GM21423 (cell line): ENCODE data around the gene ZNF697.
"Not testable (repeated sequence)": the region's sequence is repeated elsewhere in the genome, so short reads cannot be mapped to it uniquely, and the experiment has no call there.

Source experiments
- ATAC-seq: cut with Tn5 transposase; IDR thresholded peaks from one replicate; pipeline ENCODE4 v1.9.1; 2021; ENCODE audit warnings: mild to moderate bottlenecking, moderate library complexity; ENCODE audit not compliant: unreplicated experiment

The ZNF697 gene

GRCh38 chr1:119647734-119648619 is at the start of gene ZNF697:
ZNF697 (minus strand) TSS chr1:119648266; CDS start chr1:119626100, 22,166 bp downstream.
- ATAC-seq: peak; percentile 72

DNA sequence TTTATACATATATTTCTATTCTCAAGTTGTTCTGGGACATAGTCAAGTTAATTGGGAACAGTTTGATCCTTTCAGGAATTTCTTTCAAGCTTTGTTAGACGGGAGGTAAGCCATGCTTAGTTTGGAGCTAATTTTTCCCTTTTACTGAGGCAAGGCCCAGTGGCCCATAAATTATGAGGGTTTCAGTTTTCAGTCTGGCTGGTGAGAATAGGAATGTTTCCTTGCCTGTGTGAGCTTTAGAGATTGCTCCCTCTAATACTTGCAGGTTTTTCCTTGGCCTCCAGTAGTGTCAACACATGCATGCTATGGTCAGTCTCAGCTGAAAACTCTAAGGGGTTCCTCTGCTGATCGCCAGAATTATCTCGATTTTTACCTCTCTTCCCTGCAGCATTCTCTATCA is 49.5 kb upstream of the ZNF697 start:
- no peak for ATAC-seq

- ATAC-seq: not testable (repeated sequence)
Measured at GRCh38 chr1:119696863-119697262, 48.8 kb upstream of the ZNF697 start.

- no peak for ATAC-seq
Measured at GRCh38 chr1:119689511-119689910, 41.4 kb upstream of the ZNF697 start.

GRCh38 chr1:119688810-119689209 is 40.7 kb upstream of the ZNF697 start:
- no peak for ATAC-seq

DNA sequence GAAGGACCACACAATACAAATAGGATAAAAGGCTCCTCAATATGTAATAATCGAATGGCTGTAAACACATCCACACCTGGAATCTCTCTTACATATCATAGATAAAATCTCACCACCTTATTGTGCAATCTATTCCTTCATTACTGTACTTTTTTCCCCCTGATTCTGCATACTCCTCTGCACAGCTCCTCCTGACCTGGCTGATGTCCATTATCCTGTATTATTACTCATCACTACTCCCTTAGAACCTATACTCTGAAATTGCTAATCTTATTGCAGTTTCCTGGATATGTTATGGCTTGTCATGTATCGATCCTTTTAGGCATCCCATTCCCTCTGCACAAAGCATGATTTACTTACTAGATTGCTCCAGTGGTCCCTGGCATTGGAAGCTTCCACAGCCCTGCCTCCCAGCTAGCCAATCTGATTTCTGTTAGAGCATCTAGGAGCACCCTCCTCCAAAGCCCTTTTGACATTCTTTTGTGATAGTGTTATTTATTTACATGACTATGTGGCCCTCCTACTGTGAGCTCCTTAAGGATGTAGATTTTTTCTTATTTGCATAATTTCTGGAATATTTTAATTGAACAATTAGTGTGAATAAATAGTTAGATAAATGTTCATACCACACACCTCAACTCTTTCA is 39.5 kb upstream of the ZNF697 start:
- no peak for ATAC-seq

DNA sequence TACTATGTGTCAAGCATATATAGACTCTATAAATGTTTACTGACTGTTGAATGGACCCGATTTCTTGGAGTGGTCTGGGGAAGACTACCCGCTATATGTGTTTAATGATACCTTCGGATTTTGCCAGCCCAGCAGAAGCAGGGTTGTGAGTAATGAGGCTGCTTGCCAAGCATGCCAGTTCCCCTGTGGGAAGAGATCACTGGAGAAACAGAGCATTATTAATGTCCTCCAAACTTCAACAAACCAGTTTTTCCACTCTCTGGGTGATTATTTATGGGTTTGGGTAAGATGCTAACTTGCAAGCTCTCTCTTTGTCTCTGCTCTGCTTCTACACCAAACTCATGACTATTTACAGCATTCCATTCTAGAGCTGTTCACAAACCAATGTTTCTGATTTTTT is 38.6 kb upstream of the ZNF697 start:
- no peak for ATAC-seq

GRCh38 chr1:119683893-119684292 is 35.8 kb upstream of the ZNF697 start:
- no peak for ATAC-seq

DNA sequence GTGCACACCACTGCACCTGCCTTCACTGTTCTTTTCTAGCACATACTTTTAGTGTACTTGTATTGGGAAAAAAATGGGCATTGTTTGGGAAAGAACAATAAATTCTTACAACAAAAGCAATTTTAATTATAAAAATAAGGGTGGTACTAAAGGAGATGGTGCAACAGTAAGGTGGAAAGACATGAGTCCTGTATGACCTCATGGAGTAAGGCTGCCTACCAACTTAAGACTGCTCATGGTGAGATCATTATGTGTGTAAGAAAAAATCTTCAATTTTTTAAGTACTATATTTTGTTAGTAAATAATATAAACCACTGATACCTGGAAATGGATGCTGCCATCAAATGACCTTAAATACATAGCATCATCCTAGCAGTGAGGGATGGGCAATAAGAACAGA is 34.1 kb upstream of the ZNF697 start:
- ATAC-seq: no peak

GRCh38 chr1:119681560-119681959 is 33.5 kb upstream of the ZNF697 start:
- ATAC-seq: no peak

- no peak for ATAC-seq
Measured at GRCh38 chr1:119680723-119681122, 32.7 kb upstream of the ZNF697 start.

DNA sequence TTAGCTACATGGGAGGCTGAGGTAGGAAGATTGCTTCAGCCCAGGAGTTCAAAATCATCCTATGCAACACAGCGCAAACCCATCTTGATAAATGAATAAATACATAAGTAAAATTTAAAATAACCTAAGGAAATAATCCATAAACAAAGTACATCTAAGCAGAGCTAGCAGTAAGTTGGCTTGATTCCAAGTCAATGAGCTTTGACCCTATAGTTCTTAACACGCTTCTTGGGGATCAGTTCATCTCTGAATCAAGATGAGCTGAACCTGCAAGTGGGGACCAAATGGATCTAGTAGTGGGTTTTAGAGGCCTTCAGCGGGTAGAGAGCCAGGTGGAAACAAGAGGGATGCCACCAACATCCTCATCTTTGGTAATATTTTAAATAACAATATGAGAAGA is 32.1 kb upstream of the ZNF697 start:
- no peak for ATAC-seq

- no peak for ATAC-seq
Measured at GRCh38 chr1:119679223-119679622, 31.2 kb upstream of the ZNF697 start.

- no peak for ATAC-seq
Measured at GRCh38 chr1:119676571-119677206, 28.6 kb upstream of the ZNF697 start.

- ATAC-seq: peak; percentile 60
Measured at GRCh38 chr1:119675349-119676345, 27.6 kb upstream of the ZNF697 start.

DNA sequence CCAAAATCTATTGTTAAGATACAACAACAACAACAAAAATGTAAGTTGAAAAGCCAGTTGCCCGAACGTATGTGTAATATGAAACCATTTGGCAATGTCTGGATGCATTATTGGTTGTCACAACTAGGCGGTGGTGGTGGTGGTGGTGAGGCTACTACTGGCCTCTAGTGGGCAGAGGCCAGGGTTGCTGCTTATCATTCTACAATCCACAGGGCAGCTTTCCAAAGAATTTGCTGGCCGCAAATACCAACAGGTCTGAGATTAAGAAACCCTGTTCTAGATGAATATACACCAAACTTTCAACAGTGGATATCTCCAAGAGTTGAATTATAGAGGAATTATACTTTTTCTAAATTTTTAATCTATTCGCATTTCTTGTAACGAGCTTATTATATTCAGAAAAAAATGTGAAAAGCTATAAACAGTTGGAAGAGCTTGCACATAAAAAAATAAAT is 26.8 kb upstream of the ZNF697 start:
- no peak for ATAC-seq

GRCh38 chr1:119674111-119674526 is 26.1 kb upstream of the ZNF697 start:
- no peak for ATAC-seq

DNA sequence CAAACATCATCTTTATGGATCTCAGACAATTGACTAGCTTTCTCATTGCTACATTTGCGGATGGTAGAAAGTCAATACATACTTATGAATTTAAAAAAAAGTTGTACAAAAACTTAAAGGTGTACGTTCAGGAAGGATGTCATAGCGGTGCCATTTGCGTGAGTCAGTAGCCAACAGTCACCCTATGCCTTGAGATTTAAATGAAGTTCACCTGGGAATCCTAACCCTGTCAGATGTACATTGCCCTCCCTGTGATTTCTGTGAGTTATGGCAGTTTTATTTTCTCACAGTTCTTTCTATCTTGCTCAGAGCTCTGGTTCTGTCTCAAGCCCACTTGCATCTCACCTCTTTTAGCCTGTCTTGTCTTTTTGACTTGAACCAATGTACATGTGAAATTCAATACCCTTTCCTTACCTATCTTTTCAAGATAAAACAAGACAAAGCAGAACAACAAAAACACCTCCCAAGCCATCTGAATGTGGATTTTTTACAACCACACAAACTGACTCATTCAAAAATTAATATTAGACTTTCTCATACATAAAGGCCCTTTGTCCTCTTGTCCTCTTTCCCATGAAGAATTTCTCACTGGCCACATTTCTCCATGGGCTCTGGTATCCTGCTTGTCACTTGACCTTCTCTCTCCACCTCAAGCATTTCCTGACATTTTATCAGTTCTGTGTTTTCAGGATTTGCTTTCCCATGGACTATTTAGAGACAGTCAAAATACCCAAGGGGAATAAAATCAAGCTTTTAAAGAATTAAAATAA is 25.3 kb upstream of the ZNF697 start:
- ATAC-seq: no peak

- no peak for ATAC-seq
Measured at GRCh38 chr1:119670898-119671297, 22.8 kb upstream of the ZNF697 start.

GRCh38 chr1:119667173-119667572 is 19.1 kb upstream of the ZNF697 start:
- no peak for ATAC-seq
